Measurements from ENCODE around the gene KRTAP19-8. TPM values are rescaled to one million over a fixed set of nuclear protein-coding genes. Genes with fewer than 3 reads are reported as not detected.

Gene KRTAP19-8
- not detected for total RNA-seq

GRCh38 chr21:31038376-31038775 lies at the start of gene KRTAP19-8:
TSS of gene KRTAP19-8 (minus strand) at chr21:31038476. CDS start at chr21:31038443, 33 bp downstream.
- Histone ChIP-seq H3K4me1 (ENCODE audit: insufficient read depth, low read length) (no peaks in the 10 kb centered on the region), H3K27me3 (ENCODE audit: insufficient read depth, low read length) (no peaks in the 10 kb centered on the region), H3K4me3 (ENCODE audit: low read length) (no peak within 1 kb of the TSS), H3K9me3 (ENCODE audit: low read depth, low read length) (no peaks in the 10 kb centered on the region)

- H3K9me3 ChIP-seq (ENCODE audit: low read depth, low read length) = no peaks in the 10 kb centered on the region
- no peaks in the 10 kb centered on the region for H3K27me3 ChIP-seq (ENCODE audit: insufficient read depth, low read length)
- H3K4me1 ChIP-seq (ENCODE audit: insufficient read depth, low read length) = no peaks in the 10 kb centered on the region
- H3K4me3 ChIP-seq (ENCODE audit: low read length) = no peak overlapping the region
These were observed 49.6 kb upstream of the KRTAP19-8 start for GRCh38 chr21:31087639-31088473.

GRCh38 chr21:31084689-31085088 lies 46.4 kb upstream of the KRTAP19-8 start:
- Histone ChIP-seq H3K4me3 (ENCODE audit: low read length) (no peak overlapping the region), H3K9me3 (ENCODE audit: low read depth, low read length) (no peaks in the 10 kb centered on the region), H3K4me1 (ENCODE audit: insufficient read depth, low read length) (no peaks in the 10 kb centered on the region), H3K27me3 (ENCODE audit: insufficient read depth, low read length) (no peaks in the 10 kb centered on the region)

- Histone ChIP-seq H3K9me3 (ENCODE audit: low read depth, low read length) (no peaks in the 10 kb centered on the region), H3K4me1 (ENCODE audit: insufficient read depth, low read length) (no peaks in the 10 kb centered on the region), H3K27me3 (ENCODE audit: insufficient read depth, low read length) (no peaks in the 10 kb centered on the region), H3K4me3 (ENCODE audit: low read length) (no peak overlapping the region)
These were observed 40.5 kb upstream of the KRTAP19-8 start for GRCh38 chr21:31078796-31079195.

GRCh38 chr21:31078216-31078615 lies 39.9 kb upstream of the KRTAP19-8 start:
- no peaks in the 10 kb centered on the region for H3K4me1 ChIP-seq (ENCODE audit: insufficient read depth, low read length)
- no peak overlapping the region for H3K4me3 ChIP-seq (ENCODE audit: low read length)
- H3K27me3 ChIP-seq (ENCODE audit: insufficient read depth, low read length) = no peaks in the 10 kb centered on the region
- no peaks in the 10 kb centered on the region for H3K9me3 ChIP-seq (ENCODE audit: low read depth, low read length)

- no peaks in the 10 kb centered on the region for H3K4me1 ChIP-seq (ENCODE audit: insufficient read depth, low read length)
- no peaks in the 10 kb centered on the region for H3K27me3 ChIP-seq (ENCODE audit: insufficient read depth, low read length)
- no peaks in the 10 kb centered on the region for H3K9me3 ChIP-seq (ENCODE audit: low read depth, low read length)
- no peak overlapping the region for H3K4me3 ChIP-seq (ENCODE audit: low read length)
These were observed 37.6 kb upstream of the KRTAP19-8 start for GRCh38 chr21:31075848-31076247.

GRCh38 chr21:31072533-31072932 lies 34.3 kb upstream of the KRTAP19-8 start:
- Histone ChIP-seq H3K27me3 (ENCODE audit: insufficient read depth, low read length) (no peaks in the 10 kb centered on the region), H3K9me3 (ENCODE audit: low read depth, low read length) (no peaks in the 10 kb centered on the region), H3K4me1 (ENCODE audit: insufficient read depth, low read length) (no peaks in the 10 kb centered on the region), H3K4me3 (ENCODE audit: low read length) (no peak overlapping the region)

- no peak overlapping the region for H3K4me3 ChIP-seq (ENCODE audit: low read length)
- no peaks in the 10 kb centered on the region for H3K9me3 ChIP-seq (ENCODE audit: low read depth, low read length)
These were observed 26.5 kb upstream of the KRTAP19-8 start for GRCh38 chr21:31064803-31065202.

GRCh38 chr21:31052489-31053142 lies 14.3 kb upstream of the KRTAP19-8 start:
- Histone ChIP-seq H3K4me1 (ENCODE audit: insufficient read depth, low read length) (no peaks in the 10 kb centered on the region), H3K4me3 (ENCODE audit: low read length) (no peak overlapping the region), H3K9me3 (ENCODE audit: low read depth, low read length) (no peaks in the 10 kb centered on the region), H3K27me3 (ENCODE audit: insufficient read depth, low read length) (no peaks in the 10 kb centered on the region)

More at GRCh38 chr21:31064803-31065202, 26.5 kb upstream of the KRTAP19-8 start:
- no peaks in the 10 kb centered on the region for H3K4me1 ChIP-seq (ENCODE audit: insufficient read depth, low read length)
- no peaks in the 10 kb centered on the region for H3K27me3 ChIP-seq (ENCODE audit: insufficient read depth, low read length)

- Histone ChIP-seq H3K4me3 (ENCODE audit: low read length) (no peak overlapping the region), H3K27me3 (ENCODE audit: insufficient read depth, low read length) (no peaks in the 10 kb centered on the region), H3K4me1 (ENCODE audit: insufficient read depth, low read length) (no peaks in the 10 kb centered on the region), H3K9me3 (ENCODE audit: low read depth, low read length) (no peaks in the 10 kb centered on the region)
These were observed 12.4 kb upstream of the KRTAP19-8 start for GRCh38 chr21:31050577-31051157.

GRCh38 chr21:31045841-31046240 lies 7.6 kb upstream of the KRTAP19-8 start:
- Histone ChIP-seq H3K4me1 (ENCODE audit: insufficient read depth, low read length) (no peaks in the 10 kb centered on the region), H3K27me3 (ENCODE audit: insufficient read depth, low read length) (no peaks in the 10 kb centered on the region), H3K9me3 (ENCODE audit: low read depth, low read length) (no peaks in the 10 kb centered on the region), H3K4me3 (ENCODE audit: low read length) (no peak overlapping the region)

GRCh38 chr21:31043471-31043870 lies 5.2 kb upstream of the KRTAP19-8 start:
- Histone ChIP-seq H3K27me3 (ENCODE audit: insufficient read depth, low read length) (no peaks in the 10 kb centered on the region), H3K4me3 (ENCODE audit: low read length) (no peak overlapping the region), H3K9me3 (ENCODE audit: low read depth, low read length) (no peaks in the 10 kb centered on the region), H3K4me1 (ENCODE audit: insufficient read depth, low read length) (no peaks in the 10 kb centered on the region)

- no peaks in the 10 kb centered on the region for H3K9me3 ChIP-seq (ENCODE audit: low read depth, low read length)
These were observed 3.8 kb upstream of the KRTAP19-8 start for GRCh38 chr21:31042080-31042464.

GRCh38 chr21:31041295-31042079 lies 3.2 kb upstream of the KRTAP19-8 start:
- H3K4me3 ChIP-seq (ENCODE audit: low read length) = no peak overlapping the region
- H3K27me3 ChIP-seq (ENCODE audit: insufficient read depth, low read length) = no peaks in the 10 kb centered on the region
- H3K4me1 ChIP-seq (ENCODE audit: insufficient read depth, low read length) = no peaks in the 10 kb centered on the region
- H3K9me3 ChIP-seq (ENCODE audit: low read depth, low read length) = no peaks in the 10 kb centered on the region

More at GRCh38 chr21:31042080-31042464, 3.8 kb upstream of the KRTAP19-8 start:
- Histone ChIP-seq H3K4me1 (ENCODE audit: insufficient read depth, low read length) (no peaks in the 10 kb centered on the region), H3K27me3 (ENCODE audit: insufficient read depth, low read length) (no peaks in the 10 kb centered on the region), H3K4me3 (ENCODE audit: low read length) (no peak overlapping the region)

- no peaks in the 10 kb centered on the region for H3K9me3 ChIP-seq (ENCODE audit: low read depth, low read length)
- H3K27me3 ChIP-seq (ENCODE audit: insufficient read depth, low read length) = no peaks in the 10 kb centered on the region
- no peak overlapping the region for H3K4me3 ChIP-seq (ENCODE audit: low read length)
- H3K4me1 ChIP-seq (ENCODE audit: insufficient read depth, low read length) = no peaks in the 10 kb centered on the region
These were observed 3.9 kb downstream of the KRTAP19-8 start for GRCh38 chr21:31034378-31034777.
